Hepatocyte (in vitro differentiated cells): ENCODE results near the gene STAU1.

Experiments used
- CTCF ChIP-seq: fragments of 200-600 bp; sonication (generic); IDR thresholded peaks from 2 replicates; pipeline ENCODE4 v1.5.1; 2016; ENCODE audit warnings: antibody characterized with exemption, mild to moderate bottlenecking; ENCODE audit not compliant: poor library complexity
- EZH2phosphoT487 ChIP-seq: fragments of 200-600 bp; sonication (generic); IDR thresholded peaks from one replicate; pipeline ENCODE4 v1.6.1; 2018; ENCODE audit warnings: antibody characterized with exemption, mild to moderate bottlenecking, low read depth, moderate library complexity; ENCODE audit not compliant: unreplicated experiment, severe bottlenecking

- no peak for TF ChIP-seq CTCF
- TF ChIP-seq EZH2phosphoT487 = no peak
These were observed 42.5 kb upstream of the STAU1 start for GRCh38 chr20:49230561-49231133.
